Omental fat pad (tissue), 4 donors: Measurements from ENCODE around the gene RHOJ. TPM values are rescaled to one million over a fixed set of nuclear protein-coding genes. Genes with fewer than 3 reads are reported as not detected.

Source experiments
- ATAC-seq: fragments of 150-250 bp; one replicate; pipeline ENCODE4 v1.9.1; 2016; ENCODE audit warnings: mild to moderate bottlenecking, moderate library complexity; ENCODE audit not compliant: low FRiP score
- DNase-seq: peaks from one replicate; pipeline ENCODE4 v3.0.0-alpha.2; 2019; ENCODE audit warnings: low spot score
- total RNA-seq, 4 donors: library from RNA; depleted of rRNA; stranded (reverse); fragments of >200 nt; gene quantifications; one replicate each; pipeline ENCODE4 v1.1.0, GENCODE V29; 2016
- TF ChIP-seq, protein P1 (sequence below), 3 donors: fragments of 450-650 bp; IDR thresholded peaks; one replicate each; pipeline ENCODE4 v1.5.1; 2016 to 2017; ENCODE audit warnings: antibody characterized with exemption in 3 of 3, mild to moderate bottlenecking in 3 of 3, moderate library complexity in 2 of 3

The RHOJ gene
- total RNA-seq, 4 donors from 2014 or later = 5.2 to 33.9 (median 11.8) TPM

DNA sequence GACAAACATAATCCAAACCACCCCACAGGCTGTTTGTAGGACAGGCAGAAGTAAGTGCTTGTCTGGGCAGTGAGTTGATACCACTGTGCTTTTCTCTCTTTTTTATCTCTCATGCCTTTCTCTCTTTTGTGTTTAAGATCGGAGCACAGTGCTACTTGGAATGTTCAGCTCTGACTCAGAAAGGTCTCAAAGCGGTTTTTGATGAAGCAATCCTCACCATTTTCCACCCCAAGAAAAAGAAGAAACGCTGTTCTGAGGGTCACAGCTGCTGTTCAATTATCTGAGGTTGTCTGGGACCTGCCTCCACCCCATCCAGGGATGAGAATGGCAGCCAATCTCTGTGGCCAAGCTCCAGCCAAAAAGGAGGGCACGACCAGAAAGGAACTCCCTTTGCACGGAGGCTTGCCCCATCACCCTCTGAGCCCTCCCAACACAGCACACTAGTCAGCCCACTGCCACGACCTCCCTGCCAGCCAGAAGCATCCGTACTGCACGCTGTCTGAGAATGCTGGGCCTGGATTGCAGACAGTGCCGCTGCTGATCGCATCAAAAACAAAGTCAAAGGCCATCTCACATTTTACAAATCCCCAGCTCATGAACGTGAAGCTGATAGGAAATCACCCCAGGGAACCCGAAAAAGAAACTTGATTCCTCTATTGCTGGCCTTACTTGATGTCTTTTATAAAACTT, 86.6 kb downstream of the RHOJ start:
- DNase-seq = no peak
- ATAC-seq = no peak
- TF ChIP-seq, protein P1, sequence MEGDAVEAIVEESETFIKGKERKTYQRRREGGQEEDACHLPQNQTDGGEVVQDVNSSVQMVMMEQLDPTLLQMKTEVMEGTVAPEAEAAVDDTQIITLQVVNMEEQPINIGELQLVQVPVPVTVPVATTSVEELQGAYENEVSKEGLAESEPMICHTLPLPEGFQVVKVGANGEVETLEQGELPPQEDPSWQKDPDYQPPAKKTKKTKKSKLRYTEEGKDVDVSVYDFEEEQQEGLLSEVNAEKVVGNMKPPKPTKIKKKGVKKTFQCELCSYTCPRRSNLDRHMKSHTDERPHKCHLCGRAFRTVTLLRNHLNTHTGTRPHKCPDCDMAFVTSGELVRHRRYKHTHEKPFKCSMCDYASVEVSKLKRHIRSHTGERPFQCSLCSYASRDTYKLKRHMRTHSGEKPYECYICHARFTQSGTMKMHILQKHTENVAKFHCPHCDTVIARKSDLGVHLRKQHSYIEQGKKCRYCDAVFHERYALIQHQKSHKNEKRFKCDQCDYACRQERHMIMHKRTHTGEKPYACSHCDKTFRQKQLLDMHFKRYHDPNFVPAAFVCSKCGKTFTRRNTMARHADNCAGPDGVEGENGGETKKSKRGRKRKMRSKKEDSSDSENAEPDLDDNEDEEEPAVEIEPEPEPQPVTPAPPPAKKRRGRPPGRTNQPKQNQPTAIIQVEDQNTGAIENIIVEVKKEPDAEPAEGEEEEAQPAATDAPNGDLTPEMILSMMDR (IDR thresholded peaks at IDR 0.05) = no peak

GRCh38 chr14:63292805-63293204, 88.6 kb downstream of the RHOJ start:
- DNase-seq (no peak), ATAC-seq (no peak)
- TF ChIP-seq, protein P1 (IDR thresholded peaks at IDR 0.05) = no peak

- ATAC-seq = no peak
- TF ChIP-seq, protein P1 (IDR thresholded peaks at IDR 0.05) = no peak
- no peak for DNase-seq
Observed at GRCh38 chr14:63295231-63295685, 91.0 kb downstream of the RHOJ start.

- no peak for ATAC-seq
- no peak for DNase-seq
- TF ChIP-seq, protein P1 (IDR thresholded peaks at IDR 0.05) = no peak
Observed at GRCh38 chr14:63296060-63296563, 91.9 kb downstream of the RHOJ start.

- DNase-seq (no peak), ATAC-seq (no peak)
- TF ChIP-seq, protein P1 (IDR thresholded peaks at IDR 0.05) = no peak
Observed at GRCh38 chr14:63297372-63298063, 93.3 kb downstream of the RHOJ start.

DNA sequence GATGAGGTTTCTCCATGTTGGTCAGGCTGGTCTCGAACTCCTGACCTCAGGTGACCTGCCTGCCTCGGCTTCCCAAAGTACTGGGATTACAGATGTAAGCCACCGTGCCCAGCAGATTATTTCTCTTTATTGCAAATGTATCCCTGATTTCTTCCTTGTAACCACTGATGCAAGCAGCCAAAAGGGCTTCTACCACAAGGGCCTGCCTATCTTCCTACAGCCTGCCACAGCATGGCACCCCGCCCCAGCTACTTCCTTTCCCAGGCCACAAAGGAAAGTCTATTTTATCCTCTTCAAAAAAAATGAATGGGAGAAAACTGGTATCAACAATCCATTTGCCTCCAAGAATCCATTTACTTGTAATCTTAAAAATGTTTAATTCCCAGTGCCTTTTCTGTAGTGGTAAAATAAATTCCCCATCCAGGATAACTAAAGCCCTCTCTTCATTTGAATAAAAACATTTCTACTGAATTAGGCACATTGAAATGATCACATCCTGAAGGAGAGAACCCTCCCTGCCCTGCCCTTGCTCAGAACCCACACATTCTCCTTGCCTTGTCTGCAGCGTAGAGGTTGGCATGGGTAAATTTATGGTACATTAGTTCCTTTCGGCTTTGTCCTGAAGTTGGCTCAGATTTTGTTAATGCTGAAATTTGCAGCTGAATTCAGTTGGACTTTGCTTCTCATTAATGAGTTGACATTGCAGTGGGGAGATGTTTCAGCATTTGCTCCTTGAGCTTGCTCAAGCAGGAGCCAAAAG, 95.3 kb downstream of the RHOJ start:
- ATAC-seq (no peak), DNase-seq (no peak)
- TF ChIP-seq, protein P1 (IDR thresholded peaks at IDR 0.05) = no peak
